Measurements from ENCODE around the gene CNPY2.
"Not testable (repeated sequence)": the region's sequence is repeated elsewhere in the genome, so short reads cannot be mapped to it uniquely, and the experiment has no call there.

The CNPY2 gene

DNA sequence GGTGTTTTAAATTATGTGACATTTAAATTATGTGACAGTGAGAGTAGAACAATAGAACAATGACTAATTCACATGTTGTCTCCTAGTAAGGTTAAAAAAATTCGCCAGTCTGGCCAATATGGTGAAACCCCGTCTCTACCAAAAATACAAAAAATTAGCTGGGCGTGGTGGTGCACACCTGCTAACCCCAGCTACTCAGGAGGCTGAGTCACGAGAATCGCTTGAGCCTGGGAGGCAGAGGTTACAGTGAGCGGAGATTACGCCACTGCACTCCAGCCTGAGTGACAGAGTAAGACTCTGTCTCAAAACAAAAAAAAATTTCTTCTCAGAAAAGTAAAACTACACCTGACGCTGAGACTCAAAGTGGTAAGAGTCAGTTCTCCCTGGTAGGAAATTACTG lies 18.4 kb downstream of the CNPY2 start:
- H3K36me3 ChIP-seq, result no peaks in the 10 kb centered on the region
- H3K4me1 ChIP-seq, result peaks cover 0 to 58% (median 37%) of the 10 kb centered on the region in 4 donors
- H3K9me3 ChIP-seq, result no peaks in the 10 kb centered on the region
- intact Hi-C loops (cut with DNase I; ENCODE audit: low total_unique reads), result no loop called here
- no peak for DNase-seq
- TF ChIP-seq, protein P1, sequence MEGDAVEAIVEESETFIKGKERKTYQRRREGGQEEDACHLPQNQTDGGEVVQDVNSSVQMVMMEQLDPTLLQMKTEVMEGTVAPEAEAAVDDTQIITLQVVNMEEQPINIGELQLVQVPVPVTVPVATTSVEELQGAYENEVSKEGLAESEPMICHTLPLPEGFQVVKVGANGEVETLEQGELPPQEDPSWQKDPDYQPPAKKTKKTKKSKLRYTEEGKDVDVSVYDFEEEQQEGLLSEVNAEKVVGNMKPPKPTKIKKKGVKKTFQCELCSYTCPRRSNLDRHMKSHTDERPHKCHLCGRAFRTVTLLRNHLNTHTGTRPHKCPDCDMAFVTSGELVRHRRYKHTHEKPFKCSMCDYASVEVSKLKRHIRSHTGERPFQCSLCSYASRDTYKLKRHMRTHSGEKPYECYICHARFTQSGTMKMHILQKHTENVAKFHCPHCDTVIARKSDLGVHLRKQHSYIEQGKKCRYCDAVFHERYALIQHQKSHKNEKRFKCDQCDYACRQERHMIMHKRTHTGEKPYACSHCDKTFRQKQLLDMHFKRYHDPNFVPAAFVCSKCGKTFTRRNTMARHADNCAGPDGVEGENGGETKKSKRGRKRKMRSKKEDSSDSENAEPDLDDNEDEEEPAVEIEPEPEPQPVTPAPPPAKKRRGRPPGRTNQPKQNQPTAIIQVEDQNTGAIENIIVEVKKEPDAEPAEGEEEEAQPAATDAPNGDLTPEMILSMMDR (IDR thresholded peaks at IDR 0.05), result no peak
- no peak overlapping the region for H3K27ac ChIP-seq
- no peaks in the 10 kb centered on the region for H3K27me3 ChIP-seq
- no peak overlapping the region for H3K4me3 ChIP-seq

DNA sequence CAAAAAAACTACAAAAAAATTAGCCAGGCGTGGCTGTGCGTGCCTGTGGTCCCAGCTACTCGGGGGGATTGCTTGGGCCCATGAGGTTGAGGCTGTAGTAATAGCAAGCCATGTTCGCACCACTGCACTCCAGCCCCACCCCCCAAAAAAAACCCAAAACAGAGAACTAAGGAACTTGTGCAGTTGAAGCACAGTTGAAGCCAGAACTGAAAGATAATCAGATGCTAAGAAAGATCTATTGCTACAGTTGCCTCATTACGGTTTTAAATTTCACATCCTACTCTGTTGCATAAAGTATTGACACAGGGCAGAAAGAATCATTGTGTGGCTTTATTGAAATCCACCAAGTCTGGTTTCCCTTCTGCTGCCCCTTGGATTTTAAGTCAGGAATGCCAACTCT lies 19.5 kb downstream of the CNPY2 start:
- TF ChIP-seq, protein P1 (IDR thresholded peaks at IDR 0.05), result no peak
- H3K9me3 ChIP-seq, result no peaks in the 10 kb centered on the region
- no peak overlapping the region for H3K4me3 ChIP-seq
- H3K27ac ChIP-seq, result no peak overlapping the region
- peaks cover 0 to 49% (median 39%) of the 10 kb centered on the region in 4 donors for H3K4me1 ChIP-seq
- H3K36me3 ChIP-seq, result peaks cover under 1 to 6% (median 5%) of the 10 kb centered on the region in 3 donors
- H3K27me3 ChIP-seq, result no peaks in the 10 kb centered on the region
- intact Hi-C loops (cut with DNase I; ENCODE audit: low total_unique reads), result no loop called here
- no peak for DNase-seq

DNA sequence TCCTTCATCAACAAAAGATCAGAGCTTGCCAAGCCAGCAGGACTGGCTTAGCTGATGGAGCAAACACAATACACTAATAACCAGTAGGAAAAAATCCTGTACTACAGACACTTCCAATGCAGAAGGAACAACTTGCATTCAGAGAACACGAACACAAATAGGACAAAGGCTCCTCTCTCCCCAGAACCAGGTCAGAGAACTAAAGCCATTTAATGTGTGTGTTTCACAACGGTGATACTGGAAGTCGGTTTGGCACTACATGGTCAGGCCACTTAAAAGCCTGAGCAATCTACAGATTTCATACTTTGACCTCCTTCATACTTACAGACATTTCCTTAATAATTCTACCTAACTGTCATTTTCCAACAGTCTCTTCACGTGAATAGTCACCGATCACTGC lies 22.0 kb downstream of the CNPY2 start:
- Histone ChIP-seq H3K4me1 (peaks cover 0 to 44% (median 26%) of the 10 kb centered on the region in 4 donors), H3K36me3 (peaks cover 3 to 20% (median 10%) of the 10 kb centered on the region in 3 donors)

DNA sequence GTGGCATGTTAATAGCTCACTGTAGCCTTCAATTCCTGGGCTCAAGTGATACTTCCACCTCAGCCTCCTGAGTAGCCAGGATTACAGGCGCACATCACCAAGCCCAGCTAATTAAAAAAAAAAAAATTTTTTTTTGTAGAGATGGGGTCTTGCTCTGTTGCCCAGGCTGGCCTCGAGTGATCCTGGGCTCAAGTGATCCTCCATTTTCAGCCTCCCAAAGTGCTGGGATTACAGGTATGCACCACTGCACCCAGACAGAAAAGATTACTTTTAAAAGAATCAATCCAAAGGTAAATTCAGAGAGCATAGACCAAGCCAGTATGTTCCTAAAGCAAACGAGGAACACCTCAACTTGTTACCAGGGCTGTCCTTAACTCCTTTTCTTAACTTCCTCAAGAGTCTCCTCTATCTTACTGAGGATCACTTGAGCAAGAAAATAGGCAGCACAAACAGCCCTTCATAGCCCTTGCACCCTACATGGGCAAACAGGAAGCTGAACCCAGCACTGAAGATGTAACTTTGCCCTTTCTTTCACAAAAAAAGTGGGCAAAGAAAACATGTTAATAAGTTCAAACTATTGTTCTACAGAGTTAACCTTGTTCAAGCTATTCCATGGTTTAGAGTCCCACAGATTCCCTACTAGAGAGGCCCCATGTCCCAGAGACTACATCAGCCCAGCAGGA lies 26.9 kb downstream of the CNPY2 start:
- no peak overlapping the region for H3K4me3 ChIP-seq
- H3K27ac ChIP-seq, result no peak overlapping the region
- TF ChIP-seq, protein P1 (IDR thresholded peaks at IDR 0.05), result no peak
- no peak for DNase-seq
- peaks cover 0 to 28% (median 0%) of the 10 kb centered on the region in 4 donors for H3K4me1 ChIP-seq
- H3K27me3 ChIP-seq, result no peaks in the 10 kb centered on the region
- H3K36me3 ChIP-seq, result peaks cover 17 to 37% (median 37%) of the 10 kb centered on the region in 3 donors
- no peaks in the 10 kb centered on the region for H3K9me3 ChIP-seq
- intact Hi-C loops (cut with DNase I; ENCODE audit: low total_unique reads), result no loop called here

More for the DNA sequence above, 22.0 kb downstream of the CNPY2 start:
- H3K27me3 ChIP-seq, result no peaks in the 10 kb centered on the region
- no peak overlapping the region for H3K4me3 ChIP-seq
- no peaks in the 10 kb centered on the region for H3K9me3 ChIP-seq
- TF ChIP-seq, protein P1 (IDR thresholded peaks at IDR 0.05), result no peak
- intact Hi-C loops (cut with DNase I; ENCODE audit: low total_unique reads), result no loop called here
- H3K27ac ChIP-seq, result no peak overlapping the region
- no peak for DNase-seq

DNA sequence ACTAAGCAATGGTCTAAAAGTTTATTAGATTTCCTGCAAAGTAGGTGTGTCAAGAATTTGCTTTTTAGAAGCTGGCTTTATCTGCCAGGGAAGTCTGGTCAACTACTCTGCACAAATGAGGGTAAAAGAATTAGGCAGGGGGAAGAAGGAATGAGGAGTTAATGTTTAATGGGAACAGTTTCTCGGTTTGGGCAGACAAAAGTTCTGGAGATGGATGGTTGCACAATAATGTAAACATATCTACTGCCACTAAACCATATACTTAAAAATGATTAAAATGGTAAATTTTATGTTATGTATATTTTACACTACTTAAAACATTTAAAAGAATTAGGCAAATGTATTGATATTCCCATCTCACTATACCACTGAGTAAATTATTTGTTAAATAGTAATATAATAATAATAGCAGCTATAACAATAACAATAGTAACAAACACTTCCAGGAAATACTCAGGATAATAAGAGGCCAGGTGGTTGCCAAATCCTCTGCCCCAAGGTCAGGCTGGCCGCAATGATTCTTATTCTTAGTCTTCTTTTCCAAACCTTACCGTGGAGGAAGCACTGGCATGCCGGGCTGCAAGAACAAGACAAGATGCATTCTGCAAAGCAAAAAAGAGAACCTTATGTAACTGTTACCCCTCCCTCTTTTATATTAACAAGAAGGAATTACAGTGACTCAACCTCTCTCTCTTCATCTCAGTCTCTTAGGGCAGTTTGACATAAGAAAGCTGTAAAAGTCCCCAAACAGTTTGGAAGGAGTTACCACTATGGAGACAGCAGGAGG lies 29.6 kb downstream of the CNPY2 start:
- H3K4me1 ChIP-seq, result peaks cover 0 to 17% (median 0%) of the 10 kb centered on the region in 4 donors
- no peak for DNase-seq
- intact Hi-C loops (cut with DNase I; ENCODE audit: low total_unique reads), result no loop called here
- no peaks in the 10 kb centered on the region for H3K9me3 ChIP-seq
- no peak overlapping the region for H3K4me3 ChIP-seq
- TF ChIP-seq, protein P1 (IDR thresholded peaks at IDR 0.05), result no peak
- no peaks in the 10 kb centered on the region for H3K27me3 ChIP-seq
- H3K27ac ChIP-seq, result no peak overlapping the region
- H3K36me3 ChIP-seq, result peaks cover 42 to 57% (median 56%) of the 10 kb centered on the region in 3 donors

DNA sequence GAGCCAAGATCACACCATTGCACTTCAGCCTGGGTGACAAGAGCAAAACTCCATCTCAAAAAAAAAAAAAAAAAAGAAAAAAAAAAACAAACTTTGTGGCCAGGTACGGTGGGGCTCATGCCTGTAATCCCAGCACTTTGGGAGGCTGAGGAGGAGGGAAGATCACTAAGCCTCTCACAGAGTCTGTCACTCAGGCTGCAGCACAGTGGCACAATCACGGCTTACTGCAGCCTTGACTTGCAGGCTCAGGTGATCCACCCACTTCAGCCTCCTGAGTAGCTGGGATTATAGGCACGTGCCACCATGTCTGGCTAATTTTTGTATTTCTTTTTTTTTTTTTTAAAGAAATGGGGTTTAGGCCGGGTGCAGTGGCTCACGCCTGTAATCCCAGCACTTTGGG lies 31.5 kb downstream of the CNPY2 start:
- peaks cover 60 to 73% (median 60%) of the 10 kb centered on the region in 3 donors for H3K36me3 ChIP-seq

More for the DNA sequence above, 31.5 kb downstream of the CNPY2 start:
- H3K27ac ChIP-seq; H3K4me3 ChIP-seq; H3K9me3 ChIP-seq; H3K27me3 ChIP-seq; intact Hi-C loops (cut with DNase I; ENCODE audit: low total_unique reads); DNase-seq: not testable (repeated sequence)
- H3K4me1 ChIP-seq, result peaks cover 0 to 12% (median 0%) of the 10 kb centered on the region in 4 donors
